Measurements from ENCODE around the gene TRUB2. TPM values are rescaled to one million over a fixed set of nuclear protein-coding genes. Genes with fewer than 3 reads are reported as not detected.

Gene TRUB2
- total RNA-seq, 1 donor from 2014 or later, result 10.2 TPM

DNA sequence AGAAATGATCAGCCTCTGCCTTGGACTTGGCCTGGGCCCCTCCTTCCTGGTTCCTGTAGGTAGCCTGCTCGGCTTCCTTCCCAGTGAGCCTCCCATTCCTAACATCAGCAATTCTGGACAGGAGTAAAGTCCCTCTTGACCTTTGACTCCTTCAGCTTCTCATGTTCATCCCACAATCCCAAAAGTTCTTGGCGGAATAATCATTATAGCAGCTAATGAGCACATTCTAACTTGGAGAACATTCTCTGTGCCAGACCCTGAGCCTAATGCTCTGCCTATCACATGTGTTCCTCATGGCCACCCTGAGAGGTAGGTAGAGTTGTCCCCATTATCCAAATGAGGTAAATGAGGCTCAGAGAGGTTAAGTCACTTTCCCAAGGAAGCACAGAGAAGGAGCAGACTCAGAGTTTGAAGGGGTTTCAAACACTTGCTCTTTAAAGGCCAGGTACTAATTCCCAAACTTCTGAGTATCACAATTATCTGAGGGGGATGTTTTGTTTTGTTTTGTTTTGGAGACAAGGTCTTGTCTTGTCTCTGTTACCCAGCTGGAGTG lies 24.9 kb downstream of the TRUB2 start:
- Histone ChIP-seq H3K4me1 (no peaks in the 10 kb centered on the region), H3K27me3 (no peaks in the 10 kb centered on the region), H3K36me3 (no peaks in the 10 kb centered on the region), H3K4me3 (no peak overlapping the region), H3K9me3 (no peaks in the 10 kb centered on the region), H3K27ac (no peak overlapping the region)
- intact Hi-C loops (cut with DNase I), result no loop called here
- TF ChIP-seq, protein P1, sequence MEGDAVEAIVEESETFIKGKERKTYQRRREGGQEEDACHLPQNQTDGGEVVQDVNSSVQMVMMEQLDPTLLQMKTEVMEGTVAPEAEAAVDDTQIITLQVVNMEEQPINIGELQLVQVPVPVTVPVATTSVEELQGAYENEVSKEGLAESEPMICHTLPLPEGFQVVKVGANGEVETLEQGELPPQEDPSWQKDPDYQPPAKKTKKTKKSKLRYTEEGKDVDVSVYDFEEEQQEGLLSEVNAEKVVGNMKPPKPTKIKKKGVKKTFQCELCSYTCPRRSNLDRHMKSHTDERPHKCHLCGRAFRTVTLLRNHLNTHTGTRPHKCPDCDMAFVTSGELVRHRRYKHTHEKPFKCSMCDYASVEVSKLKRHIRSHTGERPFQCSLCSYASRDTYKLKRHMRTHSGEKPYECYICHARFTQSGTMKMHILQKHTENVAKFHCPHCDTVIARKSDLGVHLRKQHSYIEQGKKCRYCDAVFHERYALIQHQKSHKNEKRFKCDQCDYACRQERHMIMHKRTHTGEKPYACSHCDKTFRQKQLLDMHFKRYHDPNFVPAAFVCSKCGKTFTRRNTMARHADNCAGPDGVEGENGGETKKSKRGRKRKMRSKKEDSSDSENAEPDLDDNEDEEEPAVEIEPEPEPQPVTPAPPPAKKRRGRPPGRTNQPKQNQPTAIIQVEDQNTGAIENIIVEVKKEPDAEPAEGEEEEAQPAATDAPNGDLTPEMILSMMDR (IDR thresholded peaks at IDR 0.05), result no peak
- no peak for DNase-seq (ENCODE audit: low spot score in 2 of 2)

DNA sequence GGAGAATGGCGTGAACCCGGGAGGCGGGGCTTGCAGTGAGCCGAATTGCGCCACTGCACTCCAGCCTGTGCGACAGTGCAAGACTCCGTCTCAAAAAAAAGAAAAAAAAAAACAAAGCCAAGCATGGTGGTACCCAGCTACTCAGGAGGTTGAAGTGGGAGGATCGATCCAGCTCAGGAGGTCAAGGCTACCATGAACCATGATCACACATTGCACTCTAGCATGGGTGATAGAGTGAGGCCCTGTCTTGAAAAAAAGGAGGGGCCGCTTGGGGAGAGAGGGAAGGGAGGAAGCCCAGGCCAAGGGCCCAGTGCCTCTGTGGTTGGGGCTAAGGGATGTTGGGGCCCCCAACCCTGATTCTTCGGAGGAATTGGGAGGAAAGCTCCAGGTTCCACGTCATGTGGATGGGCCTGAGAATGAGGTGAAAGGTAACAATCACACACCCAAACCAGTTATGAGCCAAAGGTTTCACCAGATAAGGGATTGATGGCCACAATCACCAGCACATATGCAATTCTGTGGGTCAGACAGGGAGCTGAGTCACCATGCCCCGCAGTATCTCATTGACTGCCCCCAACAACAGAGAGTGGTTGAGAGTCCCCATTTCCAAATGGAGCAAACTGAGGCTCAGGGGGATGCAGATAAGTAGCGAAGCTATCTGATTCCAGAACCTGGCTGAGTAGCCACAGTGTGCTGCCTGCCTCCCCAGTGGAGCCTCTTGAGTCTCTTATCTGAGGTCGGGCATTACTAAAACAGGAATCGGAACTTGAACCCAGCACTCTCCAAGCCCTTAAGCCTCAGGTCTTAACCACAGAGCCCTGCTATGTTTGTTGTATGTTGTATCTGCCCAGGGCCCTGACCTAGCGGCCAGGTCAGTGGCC lies 25.7 kb downstream of the TRUB2 start:
- H3K4me3 ChIP-seq, result no peak overlapping the region
- intact Hi-C loops (cut with DNase I), result no loop called here
- no peaks in the 10 kb centered on the region for H3K27me3 ChIP-seq
- DNase-seq (ENCODE audit: low spot score in 2 of 2), result no peak
- no peak overlapping the region for H3K27ac ChIP-seq
- H3K36me3 ChIP-seq, result no peaks in the 10 kb centered on the region
- TF ChIP-seq, protein P1 (IDR thresholded peaks at IDR 0.05), result no peak
- no peaks in the 10 kb centered on the region for H3K9me3 ChIP-seq
- H3K4me1 ChIP-seq, result no peaks in the 10 kb centered on the region

DNA sequence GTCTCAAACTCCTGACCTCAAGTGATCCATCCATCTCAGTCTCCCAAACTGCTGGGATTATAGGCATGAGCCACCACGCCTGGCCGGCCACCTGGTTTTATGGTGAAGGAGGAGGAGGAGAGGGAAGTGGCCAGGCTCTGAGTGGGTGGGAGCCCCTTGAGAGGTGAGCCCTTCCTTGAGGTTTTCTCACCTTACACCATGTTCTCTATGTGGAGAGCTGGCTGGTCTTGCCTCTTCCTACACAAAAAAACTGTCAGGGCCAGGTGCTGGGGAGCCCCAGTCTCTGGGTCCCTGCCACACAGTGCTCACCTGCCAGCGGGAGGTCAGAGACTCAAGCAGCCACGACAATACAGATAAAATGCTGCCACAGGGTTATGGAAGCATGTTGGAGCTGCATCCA lies 28.1 kb downstream of the TRUB2 start:
- TF ChIP-seq, protein P1 (IDR thresholded peaks at IDR 0.05), result no peak
- H3K27ac ChIP-seq, result no peak overlapping the region
- no peaks in the 10 kb centered on the region for H3K9me3 ChIP-seq
- H3K36me3 ChIP-seq, result no peaks in the 10 kb centered on the region
- intact Hi-C loops (cut with DNase I), result no loop called here
- DNase-seq (ENCODE audit: low spot score in 2 of 2), result no peak
- H3K27me3 ChIP-seq, result no peaks in the 10 kb centered on the region
- H3K4me3 ChIP-seq, result no peak overlapping the region
- H3K4me1 ChIP-seq, result no peaks in the 10 kb centered on the region

DNA sequence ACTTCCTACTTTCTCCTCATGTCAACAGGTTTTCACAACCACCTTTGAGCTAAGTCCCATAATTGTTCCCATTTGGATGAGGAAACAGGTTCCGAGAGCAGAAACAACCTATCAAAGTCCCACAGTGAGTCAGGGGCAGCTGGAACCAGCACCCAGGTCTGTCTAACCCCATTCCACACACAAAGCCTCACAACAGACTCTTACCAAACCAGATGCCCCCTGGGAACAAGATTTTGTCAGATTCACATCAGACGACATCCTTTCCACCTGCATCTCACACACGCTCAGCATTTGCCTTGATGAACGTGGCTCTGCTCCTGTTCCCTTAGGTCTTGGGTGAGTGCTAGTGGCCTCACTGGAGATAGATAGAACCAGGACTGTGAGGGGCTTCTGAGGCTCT lies 29.2 kb downstream of the TRUB2 start:
- H3K4me3 ChIP-seq, result no peak overlapping the region
- H3K9me3 ChIP-seq, result no peaks in the 10 kb centered on the region
- H3K4me1 ChIP-seq, result no peaks in the 10 kb centered on the region
- H3K27me3 ChIP-seq, result no peaks in the 10 kb centered on the region
- DNase-seq (ENCODE audit: low spot score in 2 of 2), result no peak
- TF ChIP-seq, protein P1 (IDR thresholded peaks at IDR 0.05), result no peak
- intact Hi-C loops (cut with DNase I), result no loop called here
- no peak overlapping the region for H3K27ac ChIP-seq
- H3K36me3 ChIP-seq, result peaks cover 7% of the 10 kb centered on the region in 2 donors

DNA sequence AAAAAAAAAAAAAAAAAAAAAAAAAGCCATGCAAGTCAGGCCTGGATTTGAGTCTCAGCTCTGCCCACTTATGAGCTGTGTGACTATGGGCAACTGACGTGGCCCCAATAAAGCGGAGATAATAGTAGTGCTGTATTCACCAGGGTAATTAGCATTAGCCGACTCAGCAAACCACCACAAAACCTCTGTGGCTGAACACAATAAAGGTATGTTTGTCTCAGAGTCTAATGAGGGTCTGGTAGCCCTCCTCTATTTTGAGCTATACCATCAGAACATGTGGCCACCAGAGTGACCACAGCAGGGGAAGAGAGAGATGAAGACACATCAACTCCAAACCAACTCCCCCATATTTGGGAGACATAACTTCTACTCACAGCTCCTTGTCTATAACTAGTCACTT lies 30.2 kb downstream of the TRUB2 start:
- H3K36me3 ChIP-seq, result peaks cover 7 to 11% of the 10 kb centered on the region in 2 donors
- intact Hi-C loops (cut with DNase I), result no loop called here
- H3K4me3 ChIP-seq, result no peak overlapping the region
- H3K27me3 ChIP-seq, result no peaks in the 10 kb centered on the region
- no peak overlapping the region for H3K27ac ChIP-seq
- H3K4me1 ChIP-seq, result no peaks in the 10 kb centered on the region
- no peak for DNase-seq (ENCODE audit: low spot score in 2 of 2)
- no peaks in the 10 kb centered on the region for H3K9me3 ChIP-seq
- TF ChIP-seq, protein P1 (IDR thresholded peaks at IDR 0.05), result no peak

Measured in ascending aorta (tissue), 2 donors.